Bronchial epithelial cell (primary cell): ENCODE data around the gene TMEM106B. TPM values are rescaled to one million over a fixed set of nuclear protein-coding genes. Genes with fewer than 3 reads are reported as not detected.
A peak's percentile ranks its signal among the peaks of the same experiment; 100 is the strongest.

Source experiments
- DNase-seq: peaks from one replicate; pipeline ENCODE4 v3.0.0-alpha.2; 2010; ENCODE audit warnings: low read depth
- FAIRE-seq: peaks from 2 replicates; lab custom pipeline; 2011; peaks lifted over from hg19 to GRCh38; lab: Jason Lieb, UNC
- H3K27me3 ChIP-seq: 2 replicates; pipeline ENCODE4 v1.5.1; 2011; ENCODE audit warnings: low read length; ENCODE audit not compliant: control insufficient read depth, insufficient read depth
- H3K36me3 ChIP-seq: 2 replicates; pipeline ENCODE4 v1.5.1; 2011; ENCODE audit warnings: low read length; ENCODE audit not compliant: control insufficient read depth, insufficient read depth
- H3K4me3 ChIP-seq: 2 replicates; pipeline ENCODE4 v1.5.1; 2011; ENCODE audit warnings: mild to moderate bottlenecking, low read depth, low read length, control low read depth
- CTCF ChIP-seq: IDR thresholded peaks from 2 replicates; pipeline ENCODE4 v1.5.1; 2011; ENCODE audit warnings: mild to moderate bottlenecking, moderate library complexity, low read length, control low read depth, inconsistent platforms; ENCODE audit not compliant: insufficient read depth, severe bottlenecking
- total RNA-seq: library from RNA; depleted of rRNA; stranded (reverse); fragments of >200 nt; gene quantifications from 2 replicates; pipeline ENCODE4 v1.2.1, GENCODE V29; 2014

Gene TMEM106B
- total RNA-seq, 1 donor from 2014 or later, result 39.5 TPM

DNA sequence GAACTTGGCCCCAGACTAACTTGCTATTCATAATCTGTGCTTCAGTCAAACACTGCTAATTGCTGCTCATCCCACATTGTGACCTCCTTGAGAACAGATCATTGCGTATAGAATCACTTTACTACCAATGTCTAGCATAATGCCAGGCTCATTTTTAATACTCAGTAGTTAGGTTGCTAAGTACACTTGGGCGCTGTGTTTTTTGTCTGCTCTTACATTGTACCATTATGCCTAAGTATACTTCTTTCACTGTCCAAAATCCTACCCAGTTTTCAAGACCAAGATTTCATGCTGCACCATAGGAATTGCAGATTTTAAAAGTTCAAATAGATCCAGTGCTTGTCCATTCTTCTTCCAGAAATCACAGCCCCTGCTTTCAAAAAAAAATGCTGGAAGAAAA is 32.8 kb upstream of the TMEM106B start:
- no peak for TF ChIP-seq CTCF
- no peak overlapping the region for H3K4me3 ChIP-seq
- H3K27me3 ChIP-seq, result no peaks in the 10 kb centered on the region
- FAIRE-seq (peak; percentile 13), DNase-seq (no peak)
- no peaks in the 10 kb centered on the region for H3K36me3 ChIP-seq

DNA sequence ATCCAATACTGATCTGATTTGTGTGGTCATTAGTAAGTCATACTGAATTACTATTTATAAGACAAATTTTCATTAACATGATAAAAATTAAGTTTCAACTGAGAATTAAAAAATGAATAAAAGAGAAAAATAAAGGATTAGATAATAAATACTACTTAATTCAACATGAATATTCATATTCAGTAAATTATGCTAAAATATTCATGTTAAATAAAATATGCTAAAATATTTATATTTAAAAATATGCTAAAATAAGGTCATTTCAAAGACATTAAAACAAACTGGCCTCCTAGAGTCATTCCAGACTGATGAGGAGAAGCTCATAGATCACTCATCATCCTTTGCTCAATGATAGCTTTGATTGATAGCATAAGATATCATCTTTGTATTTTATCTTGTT is 16.7 kb upstream of the TMEM106B start:
- FAIRE-seq (no peak), DNase-seq (no peak)
- TF ChIP-seq CTCF, result no peak
- H3K4me3 ChIP-seq, result no peak overlapping the region
- H3K27me3 ChIP-seq, result no peaks in the 10 kb centered on the region
- no peaks in the 10 kb centered on the region for H3K36me3 ChIP-seq

DNA sequence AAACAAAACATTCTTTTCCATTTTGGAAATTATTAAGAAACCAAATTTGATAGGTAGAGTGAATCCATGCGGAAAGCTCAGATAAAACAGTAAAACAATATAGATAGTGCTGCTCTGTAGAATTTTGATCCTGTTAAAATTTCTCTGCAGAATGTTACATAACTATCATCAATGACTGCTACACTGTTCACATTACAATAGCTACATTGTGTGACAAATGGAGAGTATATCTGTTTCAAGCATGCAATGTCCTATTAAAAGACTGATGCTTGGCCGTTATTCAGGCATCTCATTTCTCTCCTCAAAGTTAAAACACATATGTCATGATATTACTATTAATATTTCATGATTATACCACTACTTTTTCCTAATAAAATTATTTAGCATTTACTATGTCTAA is 14.7 kb upstream of the TMEM106B start:
- H3K36me3 ChIP-seq, result no peaks in the 10 kb centered on the region
- no peak for TF ChIP-seq CTCF
- DNase-seq, result no peak
- H3K4me3 ChIP-seq, result no peak overlapping the region
- no peaks in the 10 kb centered on the region for H3K27me3 ChIP-seq
- FAIRE-seq, result no peak

GRCh38 chr7:12199363-12199762 is 11.7 kb upstream of the TMEM106B start:
- TF ChIP-seq CTCF, result no peak
- DNase-seq, result peak; percentile 60
- no peak for FAIRE-seq
- Histone ChIP-seq H3K36me3 (no peaks in the 10 kb centered on the region), H3K4me3 (no peak overlapping the region), H3K27me3 (no peaks in the 10 kb centered on the region)

GRCh38 chr7:12207046-12207445 is 4.0 kb upstream of the TMEM106B start:
- FAIRE-seq, result no peak
- TF ChIP-seq CTCF, result no peak
- Histone ChIP-seq H3K4me3 (no peak overlapping the region), H3K36me3 (no peaks in the 10 kb centered on the region), H3K27me3 (no peaks in the 10 kb centered on the region)
- DNase-seq, result no peak

- H3K4me3 ChIP-seq, result no peak overlapping the region
- H3K27me3 ChIP-seq, result no peaks in the 10 kb centered on the region
- no peaks in the 10 kb centered on the region for H3K36me3 ChIP-seq
- DNase-seq (no peak), FAIRE-seq (no peak)
- no peak for TF ChIP-seq CTCF
These were observed 1.9 kb upstream of the TMEM106B start for GRCh38 chr7:12209221-12209620.
